Ovary (tissue), 9 donors: ENCODE data around the gene TLR2. TPM values are rescaled to one million over a fixed set of nuclear protein-coding genes. Genes with fewer than 3 reads are reported as not detected.

Experiments
- DNase-seq, 5 donors: peaks; one replicate each; pipeline ENCODE4 v3.0.0-alpha.2; 2019 to 2020
- H3K27ac ChIP-seq, 2 donors: fragments of 200-600 bp; one replicate each; pipeline versions ENCODE4 v1.5.1 to v1.8.0; 2019 to 2022
- H3K27me3 ChIP-seq: fragments of 200-600 bp; one replicate; pipeline ENCODE4 v1.8.0; 2022
- H3K36me3 ChIP-seq: fragments of 200-600 bp; sonication (generic); one replicate; pipeline ENCODE4 v1.5.1; 2019
- H3K4me1 ChIP-seq: one replicate; pipeline ENCODE4 v1.8.1; 2013; ENCODE audit warnings: mild to moderate bottlenecking, moderate library complexity; ENCODE audit not compliant: insufficient read depth
- H3K4me3 ChIP-seq: fragments of 200-600 bp; sonication (generic); one replicate; pipeline ENCODE4 v1.5.1; 2017
- H3K9me3 ChIP-seq, 2 donors: fragments of 200-600 bp in 1 of 2; sonication (generic) in 1 of 2; one replicate each; pipeline versions ENCODE4 v1.5.1 to v1.8.1; 2013 to 2019; ENCODE audit warnings: mild to moderate bottlenecking in 1 of 2, moderate library complexity in 1 of 2
- EP300 ChIP-seq: sonication (generic); formaldehyde crosslinking; IDR thresholded peaks from one replicate; pipeline ENCODE4 v1.6.1; 2017; ENCODE audit warnings: antibody characterized with exemption
- POLR2A ChIP-seq: fragments of 450-650 bp; IDR thresholded peaks from one replicate; pipeline ENCODE4 v1.6.1; 2017; ENCODE audit warnings: antibody characterized with exemption, mild to moderate bottlenecking, moderate library complexity
- WGBS, 3 donors: extraction: QIAGEN DNeasy Blood & Tissue Kit in 1 of 3; methylation state at CpG; one replicate each; pipeline versions ENCODE4 v1.1.5 to v1.1.7; 2013 to 2017; 5-methylcytosine and 5-hydroxymethylcytosine counted together
- intact Hi-C, 4 donors: fragments of 100-400 bp; cut with DNase I; formaldehyde crosslinking; loops; one replicate each; pipeline versions ENCODE4 v1.11.0 to v1.15.1; 2022 to 2023
- polyA plus RNA-seq, 2 donors: library from polyadenylated mRNA; stranded (reverse); fragments of 200-250 nt in 1 of 2; fragments of 350-450 nt in 1 of 2; fragmentation: Illumina TruSeq in 1 of 2; extraction: RNeasy Lipid Tissue Mini Kit (QIAGEN cat#74804) in 1 of 2; gene quantifications; one replicate each; pipeline ENCODE4 v1.2.3, GENCODE V29; 2013 to 2014
- total RNA-seq, 7 donors: library from RNA; depleted of rRNA in 2 of 7; stranded (reverse); fragments of >200 nt in 2 of 7; fragmentation: NEBNext Ultra II Directional in 3 of 7; extraction: Animal tissue kit (Norgen Biotek cat#: 25700) in 3 of 7; gene quantifications; one replicate each; pipeline versions ENCODE4 v1.1.0 to v1.2.4, GENCODE V29; 2016 to 2023
- TF ChIP-seq, protein P1 (sequence below), 3 donors: fragments of 450-650 bp in 2 of 3; fragments of 200-600 bp in 1 of 3; IDR thresholded peaks; one replicate each; pipeline versions ENCODE4 v1.5.1 to v1.8.0; 2016 to 2022; ENCODE audit warnings: antibody characterized with exemption in 3 of 3, mild to moderate bottlenecking in 1 of 3
- donor health status: DM: no; HTN: no; CAD: no; lungs with moderate emphysema.
- donor health status: DM: no; HTN: no; CAD: no.
- donor health status: Bipolar disorder and iron deficiency.
- donor health status: DM: yes; HTN: yes; CAD: no.
- donor health status: DM: no; HTN: no; CAD: no.
- donor health status: DM: yes; HTN: yes; CAD: no.

The TLR2 gene
- total and polyA plus RNA-seq, 9 donors: 2.0 to 17.9 (median 9.3) TPM

DNA sequence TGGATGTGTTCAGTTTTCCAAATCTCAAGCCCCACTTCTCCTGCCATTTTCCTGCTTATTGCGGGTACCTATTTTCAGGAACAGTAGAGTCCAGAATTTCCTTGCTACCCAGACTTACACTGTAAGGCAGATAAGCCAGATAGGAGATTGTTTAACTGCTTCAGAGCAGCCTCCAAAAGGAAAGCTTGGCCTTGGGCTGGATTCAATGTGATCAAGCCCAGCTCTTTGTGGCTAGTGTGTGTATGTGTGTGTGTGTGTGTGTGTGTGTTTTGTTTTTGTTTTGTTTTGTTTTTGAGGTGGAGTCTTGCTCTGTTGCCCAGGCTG is 41.7 kb downstream of the TLR2 start:
- intact Hi-C loops: no loop called here
- H3K4me1 ChIP-seq: no peaks in the 10 kb centered on the region
- no peak overlapping the region for H3K4me3 ChIP-seq
- DNase-seq: no peak
- H3K27me3 ChIP-seq: no peaks in the 10 kb centered on the region
- H3K36me3 ChIP-seq: no peaks in the 10 kb centered on the region
- H3K9me3 ChIP-seq: no peaks in the 10 kb centered on the region
- 93 to 100% (median 95%) methylated on average over 1 of the region's 1 CpG for WGBS, 3 donors
- H3K27ac ChIP-seq: no peak overlapping the region
- TF ChIP-seq POLR2A: no peak
- TF ChIP-seq, protein P1, sequence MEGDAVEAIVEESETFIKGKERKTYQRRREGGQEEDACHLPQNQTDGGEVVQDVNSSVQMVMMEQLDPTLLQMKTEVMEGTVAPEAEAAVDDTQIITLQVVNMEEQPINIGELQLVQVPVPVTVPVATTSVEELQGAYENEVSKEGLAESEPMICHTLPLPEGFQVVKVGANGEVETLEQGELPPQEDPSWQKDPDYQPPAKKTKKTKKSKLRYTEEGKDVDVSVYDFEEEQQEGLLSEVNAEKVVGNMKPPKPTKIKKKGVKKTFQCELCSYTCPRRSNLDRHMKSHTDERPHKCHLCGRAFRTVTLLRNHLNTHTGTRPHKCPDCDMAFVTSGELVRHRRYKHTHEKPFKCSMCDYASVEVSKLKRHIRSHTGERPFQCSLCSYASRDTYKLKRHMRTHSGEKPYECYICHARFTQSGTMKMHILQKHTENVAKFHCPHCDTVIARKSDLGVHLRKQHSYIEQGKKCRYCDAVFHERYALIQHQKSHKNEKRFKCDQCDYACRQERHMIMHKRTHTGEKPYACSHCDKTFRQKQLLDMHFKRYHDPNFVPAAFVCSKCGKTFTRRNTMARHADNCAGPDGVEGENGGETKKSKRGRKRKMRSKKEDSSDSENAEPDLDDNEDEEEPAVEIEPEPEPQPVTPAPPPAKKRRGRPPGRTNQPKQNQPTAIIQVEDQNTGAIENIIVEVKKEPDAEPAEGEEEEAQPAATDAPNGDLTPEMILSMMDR (IDR thresholded peaks at IDR 0.05): no peak
- no peak for TF ChIP-seq EP300

DNA sequence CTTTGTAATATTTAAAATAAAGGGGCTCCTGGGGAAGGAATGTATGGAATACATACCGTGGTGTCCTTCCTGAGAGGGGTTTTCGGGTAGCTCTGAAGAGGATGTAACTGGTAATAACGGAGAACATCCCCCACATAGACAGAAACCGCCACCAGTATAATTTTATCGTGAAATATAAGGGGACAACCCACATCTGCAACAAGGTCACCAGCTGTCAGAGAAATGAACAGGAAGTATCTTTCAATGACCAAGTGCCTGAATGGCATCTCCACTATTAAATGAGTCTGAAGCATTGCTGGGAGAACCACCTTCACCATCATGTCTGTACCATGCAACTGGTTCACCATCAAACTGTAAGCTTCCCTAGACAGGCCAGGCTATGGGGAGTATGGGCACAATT is 44.1 kb downstream of the TLR2 start:
- no peak for DNase-seq
- H3K36me3 ChIP-seq: no peaks in the 10 kb centered on the region

DNA sequence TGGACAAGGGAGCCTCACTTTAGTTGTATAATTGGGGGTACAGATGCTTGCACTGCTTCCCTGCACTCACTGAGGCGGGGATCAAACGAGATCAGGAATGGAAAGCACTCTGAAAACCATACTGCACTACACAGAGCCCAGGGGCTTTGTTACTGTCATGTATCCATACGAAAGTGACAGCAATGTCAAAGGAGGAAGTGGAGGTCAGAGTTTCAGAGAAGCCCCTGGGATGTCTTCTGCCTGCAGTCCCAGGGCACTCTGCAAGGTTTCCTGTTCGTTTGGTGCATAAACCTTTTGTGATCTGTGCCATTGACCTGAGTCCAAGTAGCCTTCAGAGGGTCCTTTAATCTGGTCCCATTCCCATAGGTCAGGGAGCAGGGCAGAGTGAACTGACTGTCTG is 44.6 kb downstream of the TLR2 start:
- H3K27me3 ChIP-seq: no peaks in the 10 kb centered on the region
- H3K27ac ChIP-seq: no peak overlapping the region
- WGBS, 3 donors: 69 to 88% (median 72%) methylated on average over 4 of the region's 4 CpGs
- H3K9me3 ChIP-seq: no peaks in the 10 kb centered on the region
- DNase-seq: no peak
- TF ChIP-seq POLR2A: no peak
- TF ChIP-seq EP300: no peak
- H3K4me3 ChIP-seq: no peak overlapping the region
- no peaks in the 10 kb centered on the region for H3K4me1 ChIP-seq
- H3K36me3 ChIP-seq: no peaks in the 10 kb centered on the region
- intact Hi-C loops: no loop called here

More for the DNA sequence above, 44.1 kb downstream of the TLR2 start:
- 79 to 85% (median 83%) methylated on average over 5 of the region's 5 CpGs for WGBS, 3 donors
- no peak for TF ChIP-seq EP300
- TF ChIP-seq POLR2A: no peak
- TF ChIP-seq, protein P1 (IDR thresholded peaks at IDR 0.05): no peak
- H3K4me1 ChIP-seq: no peaks in the 10 kb centered on the region
- no peaks in the 10 kb centered on the region for H3K9me3 ChIP-seq
- no peaks in the 10 kb centered on the region for H3K27me3 ChIP-seq
- H3K4me3 ChIP-seq: no peak overlapping the region
- no peak overlapping the region for H3K27ac ChIP-seq
- intact Hi-C loops: no loop called here

DNA sequence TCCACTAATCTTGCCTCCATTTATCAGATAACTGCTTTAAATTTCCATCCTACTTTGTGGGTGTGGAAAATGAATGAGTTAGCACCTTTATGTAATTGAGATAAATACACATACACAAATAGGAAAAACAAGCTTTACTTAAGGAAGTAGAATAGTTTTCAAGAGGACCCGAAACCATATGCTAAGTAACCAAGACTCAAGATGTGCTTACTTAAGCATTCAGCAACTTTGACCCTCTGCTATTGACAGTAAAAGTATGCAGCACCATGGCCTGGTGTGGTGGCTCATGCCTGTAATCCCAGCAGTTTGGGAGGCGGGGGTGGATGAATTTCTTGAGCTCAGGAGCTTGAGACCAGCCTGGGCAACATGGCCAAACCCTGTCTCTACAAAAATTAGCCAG is 45.8 kb downstream of the TLR2 start:
- Histone ChIP-seq H3K4me1 (no peaks in the 10 kb centered on the region), H3K4me3 (no peak overlapping the region), H3K36me3 (no peaks in the 10 kb centered on the region), H3K27ac (no peak overlapping the region), H3K27me3 (no peaks in the 10 kb centered on the region), H3K9me3 (no peaks in the 10 kb centered on the region)
- intact Hi-C loops: no loop called here
- TF ChIP-seq, protein P1 (IDR thresholded peaks at IDR 0.05): no peak
- TF ChIP-seq POLR2A (no peak), EP300 (no peak)
- 83 to 90% (median 84%) methylated on average over 2 of the region's 2 CpGs for WGBS, 3 donors
- no peak for DNase-seq

DNA sequence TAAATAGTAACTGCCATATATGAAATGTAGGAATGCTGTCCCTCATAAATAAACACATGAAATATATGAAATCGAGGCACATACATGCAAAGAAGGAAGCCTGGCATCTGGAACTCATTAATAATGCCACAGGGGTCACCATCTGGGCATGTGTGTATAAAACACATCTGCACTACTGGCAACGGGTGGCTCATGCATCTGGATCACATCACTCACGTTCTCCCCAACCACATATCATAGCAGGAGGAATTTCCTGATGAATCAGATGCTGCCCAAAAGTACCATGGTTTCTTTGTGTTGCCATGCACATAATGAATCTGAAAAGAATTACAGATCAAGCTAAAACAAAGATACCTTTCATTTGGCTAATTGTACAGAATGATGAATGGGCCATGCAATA is 47.2 kb downstream of the TLR2 start:
- WGBS, 3 donors: 9 to 15% (median 10%) methylated on average over 3 of the region's 3 CpGs

More for the DNA sequence above, 47.2 kb downstream of the TLR2 start:
- H3K36me3 ChIP-seq: no peaks in the 10 kb centered on the region
- H3K27ac ChIP-seq: no peak overlapping the region
- no peak for DNase-seq
- no peak overlapping the region for H3K4me3 ChIP-seq
- no peaks in the 10 kb centered on the region for H3K4me1 ChIP-seq
- no peaks in the 10 kb centered on the region for H3K9me3 ChIP-seq
- TF ChIP-seq EP300: no peak
- TF ChIP-seq, protein P1 (IDR thresholded peaks at IDR 0.05): no peak
- no peak for TF ChIP-seq POLR2A
- intact Hi-C loops: no loop called here
- no peaks in the 10 kb centered on the region for H3K27me3 ChIP-seq
